Measurements from ENCODE around the gene LUZP1. TPM values are rescaled to one million over a fixed set of nuclear protein-coding genes. Genes with fewer than 3 reads are reported as not detected.

LUZP1 gene
- total and polyA plus RNA-seq, 10 of the 15 experiments (the other 5 are each of a cell fraction or from before 2014, with no cell fraction given): 11.3 to 28.2 (median 17.3) TPM

DNA sequence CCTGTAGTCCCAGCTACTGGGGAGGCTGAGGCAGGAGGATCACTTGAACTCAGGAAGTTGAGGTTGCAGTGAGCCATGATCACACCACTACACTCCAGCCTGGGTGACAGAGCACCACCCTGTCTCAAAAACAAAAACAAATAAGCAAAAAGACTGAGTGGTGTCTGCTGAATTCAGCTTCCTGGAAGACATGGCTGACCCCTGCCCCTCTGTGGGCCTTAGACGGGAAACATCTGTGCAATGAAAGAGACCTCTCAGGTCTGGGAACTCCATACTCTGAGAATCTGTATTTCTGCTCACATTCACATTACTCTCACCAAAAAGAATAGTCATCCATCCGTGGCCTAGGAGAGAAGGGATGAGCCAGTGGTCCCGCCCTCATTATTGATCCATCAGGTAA lies 46.6 kb upstream of the LUZP1 start (continued):
- TF ChIP-seq, protein P1, sequence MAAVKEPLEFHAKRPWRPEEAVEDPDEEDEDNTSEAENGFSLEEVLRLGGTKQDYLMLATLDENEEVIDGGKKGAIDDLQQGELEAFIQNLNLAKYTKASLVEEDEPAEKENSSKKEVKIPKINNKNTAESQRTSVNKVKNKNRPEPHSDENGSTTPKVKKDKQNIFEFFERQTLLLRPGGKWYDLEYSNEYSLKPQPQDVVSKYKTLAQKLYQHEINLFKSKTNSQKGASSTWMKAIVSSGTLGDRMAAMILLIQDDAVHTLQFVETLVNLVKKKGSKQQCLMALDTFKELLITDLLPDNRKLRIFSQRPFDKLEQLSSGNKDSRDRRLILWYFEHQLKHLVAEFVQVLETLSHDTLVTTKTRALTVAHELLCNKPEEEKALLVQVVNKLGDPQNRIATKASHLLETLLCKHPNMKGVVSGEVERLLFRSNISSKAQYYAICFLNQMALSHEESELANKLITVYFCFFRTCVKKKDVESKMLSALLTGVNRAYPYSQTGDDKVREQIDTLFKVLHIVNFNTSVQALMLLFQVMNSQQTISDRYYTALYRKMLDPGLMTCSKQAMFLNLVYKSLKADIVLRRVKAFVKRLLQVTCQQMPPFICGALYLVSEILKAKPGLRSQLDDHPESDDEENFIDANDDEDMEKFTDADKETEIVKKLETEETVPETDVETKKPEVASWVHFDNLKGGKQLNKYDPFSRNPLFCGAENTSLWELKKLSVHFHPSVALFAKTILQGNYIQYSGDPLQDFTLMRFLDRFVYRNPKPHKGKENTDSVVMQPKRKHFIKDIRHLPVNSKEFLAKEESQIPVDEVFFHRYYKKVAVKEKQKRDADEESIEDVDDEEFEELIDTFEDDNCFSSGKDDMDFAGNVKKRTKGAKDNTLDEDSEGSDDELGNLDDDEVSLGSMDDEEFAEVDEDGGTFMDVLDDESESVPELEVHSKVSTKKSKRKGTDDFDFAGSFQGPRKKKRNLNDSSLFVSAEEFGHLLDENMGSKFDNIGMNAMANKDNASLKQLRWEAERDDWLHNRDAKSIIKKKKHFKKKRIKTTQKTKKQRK (IDR thresholded peaks at IDR 0.05; ENCODE audit: low read depth, low read length): no peak
- TF ChIP-seq CBX3 (IDR thresholded peaks at IDR 0.05; ENCODE audit: borderline replicate concordance, low read depth) (no peak), ZNF274 (IDR thresholded peaks at IDR 0.05; ENCODE audit: insufficient read depth, insufficient read length) (no peak), GATAD2B (conservative IDR thresholded peaks at IDR 0.05; ENCODE audit: low read depth) (no peak), HCFC1 (IDR thresholded peaks at IDR 0.05; ENCODE audit: low read length) (no peak), SMARCA5 (IDR thresholded peaks at IDR 0.05) (no peak), NR2F1 (conservative IDR thresholded peaks at IDR 0.05) (no peak), HDAC6 (IDR thresholded peaks at IDR 0.05; ENCODE audit: unreplicated experiment) (no peak), RFX5 (IDR thresholded peaks at IDR 0.05; ENCODE audit: low read depth, low read length) (no peak)
- TF ChIP-seq, protein P2, sequence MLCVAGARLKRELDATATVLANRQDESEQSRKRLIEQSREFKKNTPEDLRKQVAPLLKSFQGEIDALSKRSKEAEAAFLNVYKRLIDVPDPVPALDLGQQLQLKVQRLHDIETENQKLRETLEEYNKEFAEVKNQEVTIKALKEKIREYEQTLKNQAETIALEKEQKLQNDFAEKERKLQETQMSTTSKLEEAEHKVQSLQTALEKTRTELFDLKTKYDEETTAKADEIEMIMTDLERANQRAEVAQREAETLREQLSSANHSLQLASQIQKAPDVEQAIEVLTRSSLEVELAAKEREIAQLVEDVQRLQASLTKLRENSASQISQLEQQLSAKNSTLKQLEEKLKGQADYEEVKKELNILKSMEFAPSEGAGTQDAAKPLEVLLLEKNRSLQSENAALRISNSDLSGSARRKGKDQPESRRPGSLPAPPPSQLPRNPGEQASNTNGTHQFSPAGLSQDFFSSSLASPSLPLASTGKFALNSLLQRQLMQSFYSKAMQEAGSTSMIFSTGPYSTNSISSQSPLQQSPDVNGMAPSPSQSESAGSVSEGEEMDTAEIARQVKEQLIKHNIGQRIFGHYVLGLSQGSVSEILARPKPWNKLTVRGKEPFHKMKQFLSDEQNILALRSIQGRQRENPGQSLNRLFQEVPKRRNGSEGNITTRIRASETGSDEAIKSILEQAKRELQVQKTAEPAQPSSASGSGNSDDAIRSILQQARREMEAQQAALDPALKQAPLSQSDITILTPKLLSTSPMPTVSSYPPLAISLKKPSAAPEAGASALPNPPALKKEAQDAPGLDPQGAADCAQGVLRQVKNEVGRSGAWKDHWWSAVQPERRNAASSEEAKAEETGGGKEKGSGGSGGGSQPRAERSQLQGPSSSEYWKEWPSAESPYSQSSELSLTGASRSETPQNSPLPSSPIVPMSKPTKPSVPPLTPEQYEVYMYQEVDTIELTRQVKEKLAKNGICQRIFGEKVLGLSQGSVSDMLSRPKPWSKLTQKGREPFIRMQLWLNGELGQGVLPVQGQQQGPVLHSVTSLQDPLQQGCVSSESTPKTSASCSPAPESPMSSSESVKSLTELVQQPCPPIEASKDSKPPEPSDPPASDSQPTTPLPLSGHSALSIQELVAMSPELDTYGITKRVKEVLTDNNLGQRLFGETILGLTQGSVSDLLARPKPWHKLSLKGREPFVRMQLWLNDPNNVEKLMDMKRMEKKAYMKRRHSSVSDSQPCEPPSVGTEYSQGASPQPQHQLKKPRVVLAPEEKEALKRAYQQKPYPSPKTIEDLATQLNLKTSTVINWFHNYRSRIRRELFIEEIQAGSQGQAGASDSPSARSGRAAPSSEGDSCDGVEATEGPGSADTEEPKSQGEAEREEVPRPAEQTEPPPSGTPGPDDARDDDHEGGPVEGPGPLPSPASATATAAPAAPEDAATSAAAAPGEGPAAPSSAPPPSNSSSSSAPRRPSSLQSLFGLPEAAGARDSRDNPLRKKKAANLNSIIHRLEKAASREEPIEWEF (IDR thresholded peaks at IDR 0.05; ENCODE audit: insufficient replicate concordance, low read depth, low read length): no peak

Data from GM12878 (cell line).